Ovary (tissue), 3 donors: ENCODE results near the gene ACSM6.

Experiments used
- EP300 ChIP-seq: sonication (generic); formaldehyde crosslinking; IDR thresholded peaks from one replicate; pipeline ENCODE4 v1.6.1; 2017; ENCODE audit warnings: antibody characterized with exemption
- POLR2A ChIP-seq: fragments of 450-650 bp; IDR thresholded peaks from one replicate; pipeline ENCODE4 v1.6.1; 2017; ENCODE audit warnings: antibody characterized with exemption, mild to moderate bottlenecking, moderate library complexity
- TF ChIP-seq, protein P1 (sequence below), 3 donors: fragments of 450-650 bp in 2 of 3; fragments of 200-600 bp in 1 of 3; IDR thresholded peaks; one replicate each; pipeline versions ENCODE4 v1.5.1 to v1.8.0; 2016 to 2022; ENCODE audit warnings: antibody characterized with exemption in 3 of 3, mild to moderate bottlenecking in 1 of 3
- donor health status: DM: no; HTN: no; CAD: no.

DNA sequence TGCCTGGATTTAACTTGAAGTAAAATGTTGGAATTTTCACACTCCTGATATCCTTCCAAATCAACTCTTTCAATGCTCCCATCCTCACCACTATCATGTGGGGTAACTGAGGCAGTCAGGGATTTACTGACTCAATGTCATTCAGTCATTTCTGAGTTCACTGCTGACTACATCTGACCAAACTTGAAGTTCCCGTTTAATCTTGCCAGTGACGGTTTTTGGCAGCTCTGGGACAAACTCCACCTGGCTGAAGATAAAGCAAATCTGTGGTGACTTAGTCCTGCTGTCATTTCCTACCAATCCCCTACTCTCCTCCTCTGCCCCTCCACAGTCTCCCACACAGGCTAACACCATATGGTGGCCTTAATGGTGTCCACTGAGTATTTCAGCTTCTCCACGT lies 22.7 kb upstream of the ACSM6 start:
- TF ChIP-seq, protein P1, sequence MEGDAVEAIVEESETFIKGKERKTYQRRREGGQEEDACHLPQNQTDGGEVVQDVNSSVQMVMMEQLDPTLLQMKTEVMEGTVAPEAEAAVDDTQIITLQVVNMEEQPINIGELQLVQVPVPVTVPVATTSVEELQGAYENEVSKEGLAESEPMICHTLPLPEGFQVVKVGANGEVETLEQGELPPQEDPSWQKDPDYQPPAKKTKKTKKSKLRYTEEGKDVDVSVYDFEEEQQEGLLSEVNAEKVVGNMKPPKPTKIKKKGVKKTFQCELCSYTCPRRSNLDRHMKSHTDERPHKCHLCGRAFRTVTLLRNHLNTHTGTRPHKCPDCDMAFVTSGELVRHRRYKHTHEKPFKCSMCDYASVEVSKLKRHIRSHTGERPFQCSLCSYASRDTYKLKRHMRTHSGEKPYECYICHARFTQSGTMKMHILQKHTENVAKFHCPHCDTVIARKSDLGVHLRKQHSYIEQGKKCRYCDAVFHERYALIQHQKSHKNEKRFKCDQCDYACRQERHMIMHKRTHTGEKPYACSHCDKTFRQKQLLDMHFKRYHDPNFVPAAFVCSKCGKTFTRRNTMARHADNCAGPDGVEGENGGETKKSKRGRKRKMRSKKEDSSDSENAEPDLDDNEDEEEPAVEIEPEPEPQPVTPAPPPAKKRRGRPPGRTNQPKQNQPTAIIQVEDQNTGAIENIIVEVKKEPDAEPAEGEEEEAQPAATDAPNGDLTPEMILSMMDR (IDR thresholded peaks at IDR 0.05) = no peak
- no peak for TF ChIP-seq POLR2A
- no peak for TF ChIP-seq EP300
